Ovary (tissue), 9 donors: ENCODE measurements around the gene CTPS2. TPM values are rescaled to one million over a fixed set of nuclear protein-coding genes. Genes with fewer than 3 reads are reported as not detected.

Source experiments
- DNase-seq, 5 donors: peaks; one replicate each; pipeline ENCODE4 v3.0.0-alpha.2; 2019 to 2020
- H3K27ac ChIP-seq, 2 donors: fragments of 200-600 bp; one replicate each; pipeline versions ENCODE4 v1.5.1 to v1.8.0; 2019 to 2022
- H3K27me3 ChIP-seq: fragments of 200-600 bp; one replicate; pipeline ENCODE4 v1.8.0; 2022
- H3K36me3 ChIP-seq: fragments of 200-600 bp; sonication (generic); one replicate; pipeline ENCODE4 v1.5.1; 2019
- H3K4me1 ChIP-seq: one replicate; pipeline ENCODE4 v1.8.1; 2013; ENCODE audit warnings: mild to moderate bottlenecking, moderate library complexity; ENCODE audit not compliant: insufficient read depth
- H3K4me3 ChIP-seq: fragments of 200-600 bp; sonication (generic); one replicate; pipeline ENCODE4 v1.5.1; 2017
- H3K9me3 ChIP-seq, 2 donors: fragments of 200-600 bp in 1 of 2; sonication (generic) in 1 of 2; one replicate each; pipeline versions ENCODE4 v1.5.1 to v1.8.1; 2013 to 2019; ENCODE audit warnings: mild to moderate bottlenecking in 1 of 2, moderate library complexity in 1 of 2
- EP300 ChIP-seq: sonication (generic); formaldehyde crosslinking; IDR thresholded peaks from one replicate; pipeline ENCODE4 v1.6.1; 2017; ENCODE audit warnings: antibody characterized with exemption
- POLR2A ChIP-seq: fragments of 450-650 bp; IDR thresholded peaks from one replicate; pipeline ENCODE4 v1.6.1; 2017; ENCODE audit warnings: antibody characterized with exemption, mild to moderate bottlenecking, moderate library complexity
- WGBS, 3 donors: extraction: QIAGEN DNeasy Blood & Tissue Kit in 1 of 3; methylation state at CpG; one replicate each; pipeline versions ENCODE4 v1.1.5 to v1.1.7; 2013 to 2017; 5-methylcytosine and 5-hydroxymethylcytosine counted together
- intact Hi-C, 4 donors: fragments of 100-400 bp; cut with DNase I; formaldehyde crosslinking; loops; one replicate each; pipeline versions ENCODE4 v1.11.0 to v1.15.1; 2022 to 2023
- polyA plus RNA-seq, 2 donors: library from polyadenylated mRNA; stranded (reverse); fragments of 200-250 nt in 1 of 2; fragments of 350-450 nt in 1 of 2; fragmentation: Illumina TruSeq in 1 of 2; extraction: RNeasy Lipid Tissue Mini Kit (QIAGEN cat#74804) in 1 of 2; gene quantifications; one replicate each; pipeline ENCODE4 v1.2.3, GENCODE V29; 2013 to 2014
- total RNA-seq, 7 donors: library from RNA; depleted of rRNA in 2 of 7; stranded (reverse); fragments of >200 nt in 2 of 7; fragmentation: NEBNext Ultra II Directional in 3 of 7; extraction: Animal tissue kit (Norgen Biotek cat#: 25700) in 3 of 7; gene quantifications; one replicate each; pipeline versions ENCODE4 v1.1.0 to v1.2.4, GENCODE V29; 2016 to 2023
- TF ChIP-seq, protein P1 (sequence below), 3 donors: fragments of 450-650 bp in 2 of 3; fragments of 200-600 bp in 1 of 3; IDR thresholded peaks; one replicate each; pipeline versions ENCODE4 v1.5.1 to v1.8.0; 2016 to 2022; ENCODE audit warnings: antibody characterized with exemption in 3 of 3, mild to moderate bottlenecking in 1 of 3
- donor health status: DM: no; HTN: no; CAD: no; lungs with moderate emphysema.
- donor health status: DM: no; HTN: no; CAD: no.
- donor health status: Bipolar disorder and iron deficiency.
- donor health status: DM: yes; HTN: yes; CAD: no.
- donor health status: DM: no; HTN: no; CAD: no.
- donor health status: DM: yes; HTN: yes; CAD: no.

Gene CTPS2
- total and polyA plus RNA-seq, 9 donors = 10.6 to 26.3 (median 17.2) TPM

DNA sequence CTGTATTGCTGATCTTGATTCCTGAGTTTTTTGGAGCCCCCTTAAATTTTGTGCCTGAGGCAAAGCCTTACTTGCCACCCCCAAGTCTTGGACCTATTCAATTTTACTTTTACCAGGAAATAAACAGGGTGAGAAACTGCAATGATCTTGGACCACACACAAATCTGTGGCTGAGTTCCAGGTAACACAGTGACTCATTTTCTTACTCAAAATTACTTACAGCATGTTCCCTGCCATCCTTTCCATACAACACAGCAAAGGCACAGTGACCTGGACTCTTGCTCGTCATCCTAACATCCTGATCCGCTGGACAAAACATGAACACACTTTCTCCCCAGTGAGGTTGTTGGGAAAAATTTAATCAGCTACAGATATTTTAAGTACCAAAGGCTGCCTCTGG is 123.3 kb downstream of the CTPS2 start:
- 42 to 59% (median 45%) methylated on average over 2 of the region's 2 CpGs for WGBS, 3 donors
- TF ChIP-seq EP300 (no peak), POLR2A (no peak)
- TF ChIP-seq, protein P1, sequence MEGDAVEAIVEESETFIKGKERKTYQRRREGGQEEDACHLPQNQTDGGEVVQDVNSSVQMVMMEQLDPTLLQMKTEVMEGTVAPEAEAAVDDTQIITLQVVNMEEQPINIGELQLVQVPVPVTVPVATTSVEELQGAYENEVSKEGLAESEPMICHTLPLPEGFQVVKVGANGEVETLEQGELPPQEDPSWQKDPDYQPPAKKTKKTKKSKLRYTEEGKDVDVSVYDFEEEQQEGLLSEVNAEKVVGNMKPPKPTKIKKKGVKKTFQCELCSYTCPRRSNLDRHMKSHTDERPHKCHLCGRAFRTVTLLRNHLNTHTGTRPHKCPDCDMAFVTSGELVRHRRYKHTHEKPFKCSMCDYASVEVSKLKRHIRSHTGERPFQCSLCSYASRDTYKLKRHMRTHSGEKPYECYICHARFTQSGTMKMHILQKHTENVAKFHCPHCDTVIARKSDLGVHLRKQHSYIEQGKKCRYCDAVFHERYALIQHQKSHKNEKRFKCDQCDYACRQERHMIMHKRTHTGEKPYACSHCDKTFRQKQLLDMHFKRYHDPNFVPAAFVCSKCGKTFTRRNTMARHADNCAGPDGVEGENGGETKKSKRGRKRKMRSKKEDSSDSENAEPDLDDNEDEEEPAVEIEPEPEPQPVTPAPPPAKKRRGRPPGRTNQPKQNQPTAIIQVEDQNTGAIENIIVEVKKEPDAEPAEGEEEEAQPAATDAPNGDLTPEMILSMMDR (IDR thresholded peaks at IDR 0.05) = no peak
- Histone ChIP-seq H3K9me3 (no peaks in the 10 kb centered on the region), H3K4me3 (no peak overlapping the region), H3K27ac (no peak overlapping the region), H3K27me3 (no peaks in the 10 kb centered on the region), H3K4me1 (no peaks in the 10 kb centered on the region), H3K36me3 (no peaks in the 10 kb centered on the region)
- intact Hi-C loops = no loop called here
- DNase-seq = no peak

- 73 to 87% (median 83%) methylated on average over 1 of the region's 1 CpG for WGBS, 3 donors
- Histone ChIP-seq H3K27ac (no peak overlapping the region), H3K27me3 (no peaks in the 10 kb centered on the region), H3K4me1 (no peaks in the 10 kb centered on the region), H3K36me3 (no peaks in the 10 kb centered on the region), H3K9me3 (no peaks in the 10 kb centered on the region), H3K4me3 (no peak overlapping the region)
- intact Hi-C loops = no loop called here
- no peak for TF ChIP-seq POLR2A
- no peak for TF ChIP-seq EP300
- TF ChIP-seq, protein P1 (IDR thresholded peaks at IDR 0.05) = no peak
- DNase-seq = no peak
Observed at GRCh38 chrX:16588266-16588665, 124.2 kb downstream of the CTPS2 start.

- H3K4me1 ChIP-seq = no peaks in the 10 kb centered on the region
- H3K27ac ChIP-seq = no peak overlapping the region
- H3K36me3 ChIP-seq = no peaks in the 10 kb centered on the region
- 75 to 83% (median 77%) methylated on average over 4 of the region's 4 CpGs for WGBS, 3 donors
- no peak overlapping the region for H3K4me3 ChIP-seq
- intact Hi-C loops = no loop called here
- TF ChIP-seq, protein P1 (IDR thresholded peaks at IDR 0.05) = no peak
- no peak for TF ChIP-seq POLR2A
- no peak for TF ChIP-seq EP300
- DNase-seq = no peak
- H3K9me3 ChIP-seq = no peaks in the 10 kb centered on the region
- H3K27me3 ChIP-seq = no peaks in the 10 kb centered on the region
Observed at GRCh38 chrX:16587836-16588235, 124.6 kb downstream of the CTPS2 start.

- Histone ChIP-seq H3K4me3 (no peak overlapping the region), H3K27ac (no peak overlapping the region), H3K36me3 (no peaks in the 10 kb centered on the region), H3K4me1 (no peaks in the 10 kb centered on the region), H3K27me3 (no peaks in the 10 kb centered on the region), H3K9me3 (no peaks in the 10 kb centered on the region)
- WGBS, 3 donors = 77 to 87% (median 80%) methylated on average over 6 of the region's 6 CpGs
- TF ChIP-seq EP300 (no peak), POLR2A (no peak)
- TF ChIP-seq, protein P1 (IDR thresholded peaks at IDR 0.05) = no peak
- no peak for DNase-seq
- intact Hi-C loops = no loop called here
Observed at GRCh38 chrX:16586377-16587112, 125.9 kb downstream of the CTPS2 start.
